ENCODE data around the gene SLC6A13. TPM values are rescaled to one million over a fixed set of nuclear protein-coding genes. Genes with fewer than 3 reads are reported as not detected.

The SLC6A13 gene
- total RNA-seq: 17.8 TPM

DNA sequence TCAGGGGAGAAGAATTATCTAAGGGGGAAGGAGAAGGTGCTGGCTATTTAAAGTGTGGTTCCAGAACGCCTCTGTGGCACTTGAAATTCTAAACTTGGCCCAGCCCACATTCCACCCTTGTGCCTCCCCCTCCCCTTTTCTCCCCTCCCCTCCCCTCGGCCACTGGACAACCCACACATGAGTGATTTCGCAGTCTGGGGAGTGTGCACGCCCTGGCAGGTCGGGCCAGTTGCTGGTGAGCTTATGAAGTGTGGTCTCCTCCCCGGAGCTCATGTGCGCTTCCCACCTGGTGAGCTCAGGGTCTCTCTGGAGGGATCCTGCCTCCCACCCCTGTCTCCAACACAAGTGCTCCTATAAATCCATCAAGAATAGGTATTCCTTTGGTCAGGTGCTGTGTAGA is at the start of gene SLC6A13:
SLC6A13 (minus strand) TSS at position 20 of the 400 bp plus-strand sequence. CDS start 2,784 bp downstream, outside the sequence.

GRCh38 chr12:214003-214741 is 48.5 kb downstream of the SLC6A13 start, which contains the start of gene SLC6A12:
Gene SLC6A12 (minus strand): TSS chr12:214157. CDS start chr12:209986, 4,171 bp downstream.

Other genes with a start within 250 kb of the SLC6A13 start
- gene IQSEC3, start 196.1 kb downstream of the SLC6A13 start, total RNA-seq: 11.1 TPM
- gene SLC6A12, start 48.7 kb downstream of the SLC6A13 start, total RNA-seq: 11.8 TPM
- gene KDM5A, start 126.5 kb upstream of the SLC6A13 start, total RNA-seq: 56.3 TPM
- gene CCDC77, start 138.8 kb upstream of the SLC6A13 start, total RNA-seq: 15.2 TPM
- 3.0 TPM for gene B4GALNT3, start 197.1 kb upstream of the SLC6A13 start, total RNA-seq